Measurements from ENCODE around the gene BRD7. TPM values are rescaled to one million over a fixed set of nuclear protein-coding genes. Genes with fewer than 3 reads are reported as not detected.

Gene BRD7
- total RNA-seq, 1 donor from 2014 or later: 80.8 TPM

GRCh38 chr16:50323335-50324011, 45.3 kb downstream of the BRD7 start:
- Mint-ChIP-seq H3K27ac (ENCODE audit: unreplicated experiment) (no peak overlapping the region), H3K9me3 (ENCODE audit: unreplicated experiment) (no peaks in the 10 kb centered on the region), H3K27me3 (ENCODE audit: unreplicated experiment) (no peaks in the 10 kb centered on the region), H3K4me3 (ENCODE audit: unreplicated experiment) (no peak overlapping the region), H3K4me1 (ENCODE audit: low read depth, unreplicated experiment) (peaks cover 6% of the 10 kb centered on the region), H3K36me3 (ENCODE audit: unreplicated experiment) (no peaks in the 10 kb centered on the region)
- TF ChIP-seq, protein P1, sequence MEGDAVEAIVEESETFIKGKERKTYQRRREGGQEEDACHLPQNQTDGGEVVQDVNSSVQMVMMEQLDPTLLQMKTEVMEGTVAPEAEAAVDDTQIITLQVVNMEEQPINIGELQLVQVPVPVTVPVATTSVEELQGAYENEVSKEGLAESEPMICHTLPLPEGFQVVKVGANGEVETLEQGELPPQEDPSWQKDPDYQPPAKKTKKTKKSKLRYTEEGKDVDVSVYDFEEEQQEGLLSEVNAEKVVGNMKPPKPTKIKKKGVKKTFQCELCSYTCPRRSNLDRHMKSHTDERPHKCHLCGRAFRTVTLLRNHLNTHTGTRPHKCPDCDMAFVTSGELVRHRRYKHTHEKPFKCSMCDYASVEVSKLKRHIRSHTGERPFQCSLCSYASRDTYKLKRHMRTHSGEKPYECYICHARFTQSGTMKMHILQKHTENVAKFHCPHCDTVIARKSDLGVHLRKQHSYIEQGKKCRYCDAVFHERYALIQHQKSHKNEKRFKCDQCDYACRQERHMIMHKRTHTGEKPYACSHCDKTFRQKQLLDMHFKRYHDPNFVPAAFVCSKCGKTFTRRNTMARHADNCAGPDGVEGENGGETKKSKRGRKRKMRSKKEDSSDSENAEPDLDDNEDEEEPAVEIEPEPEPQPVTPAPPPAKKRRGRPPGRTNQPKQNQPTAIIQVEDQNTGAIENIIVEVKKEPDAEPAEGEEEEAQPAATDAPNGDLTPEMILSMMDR (IDR thresholded peaks at IDR 0.05; ENCODE audit: partially characterized antibody, unreplicated experiment): no peak
- no peak for DNase-seq

DNA sequence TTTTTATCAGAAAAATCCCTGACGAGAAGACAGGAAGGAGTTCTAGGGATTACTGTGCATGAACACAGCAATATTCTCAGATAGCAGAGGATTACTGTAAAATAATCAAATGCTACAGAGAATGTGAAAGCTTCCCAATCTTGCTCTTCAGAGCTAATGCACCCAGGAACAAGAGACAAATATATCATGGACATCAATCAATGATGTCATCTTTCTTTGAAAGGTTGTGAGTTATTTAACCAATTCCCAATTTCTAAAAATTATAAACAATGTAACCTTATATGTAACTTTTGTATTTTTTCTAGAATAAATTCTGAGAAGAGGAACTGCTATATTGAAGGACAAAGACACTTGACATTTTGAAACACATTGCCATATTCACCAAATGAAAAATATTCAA, 46.5 kb downstream of the BRD7 start:
- H3K27ac Mint-ChIP-seq (ENCODE audit: unreplicated experiment): no peak overlapping the region
- H3K36me3 Mint-ChIP-seq (ENCODE audit: unreplicated experiment): no peaks in the 10 kb centered on the region
- no peak overlapping the region for H3K4me3 Mint-ChIP-seq (ENCODE audit: unreplicated experiment)
- no peaks in the 10 kb centered on the region for H3K9me3 Mint-ChIP-seq (ENCODE audit: unreplicated experiment)
- H3K4me1 Mint-ChIP-seq (ENCODE audit: low read depth, unreplicated experiment): peaks cover 2% of the 10 kb centered on the region
- TF ChIP-seq, protein P1 (IDR thresholded peaks at IDR 0.05; ENCODE audit: partially characterized antibody, unreplicated experiment): no peak
- no peak for DNase-seq
- no peaks in the 10 kb centered on the region for H3K27me3 Mint-ChIP-seq (ENCODE audit: unreplicated experiment)

DNA sequence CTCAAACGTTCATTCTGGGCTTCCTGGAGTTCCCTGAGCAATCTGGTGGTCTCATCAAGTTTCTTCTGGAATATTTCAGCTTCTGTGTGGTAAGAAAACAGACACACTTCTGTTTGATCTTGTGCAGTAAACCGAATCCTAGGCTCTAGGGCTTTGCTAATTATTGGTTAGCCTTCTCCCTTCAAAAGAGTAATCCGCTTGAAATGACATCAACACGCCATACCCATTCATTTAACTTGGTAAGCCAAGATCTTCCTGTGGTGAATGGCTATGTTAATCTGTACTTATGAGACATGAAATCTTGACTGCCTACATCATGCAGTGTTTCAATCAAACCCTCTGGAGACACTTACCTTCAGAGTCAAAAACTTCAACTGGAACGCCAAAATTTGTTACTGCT, 48.5 kb downstream of the BRD7 start:
- Mint-ChIP-seq H3K36me3 (ENCODE audit: unreplicated experiment) (no peaks in the 10 kb centered on the region), H3K27me3 (ENCODE audit: unreplicated experiment) (no peaks in the 10 kb centered on the region), H3K9me3 (ENCODE audit: unreplicated experiment) (no peaks in the 10 kb centered on the region), H3K4me3 (ENCODE audit: unreplicated experiment) (no peak overlapping the region), H3K27ac (ENCODE audit: unreplicated experiment) (no peak overlapping the region), H3K4me1 (ENCODE audit: low read depth, unreplicated experiment) (peaks cover 2% of the 10 kb centered on the region)
- TF ChIP-seq, protein P1 (IDR thresholded peaks at IDR 0.05; ENCODE audit: partially characterized antibody, unreplicated experiment): no peak
- DNase-seq: no peak

- DNase-seq: no peak
- Mint-ChIP-seq H3K4me1 (ENCODE audit: low read depth, unreplicated experiment) (no peaks in the 10 kb centered on the region), H3K27ac (ENCODE audit: unreplicated experiment) (no peak overlapping the region), H3K9me3 (ENCODE audit: unreplicated experiment) (peaks cover 2% of the 10 kb centered on the region), H3K36me3 (ENCODE audit: unreplicated experiment) (no peaks in the 10 kb centered on the region), H3K27me3 (ENCODE audit: unreplicated experiment) (no peaks in the 10 kb centered on the region), H3K4me3 (ENCODE audit: unreplicated experiment) (no peak overlapping the region)
- TF ChIP-seq, protein P1 (IDR thresholded peaks at IDR 0.05; ENCODE audit: partially characterized antibody, unreplicated experiment): no peak
Measured at GRCh38 chr16:50318796-50319578, 49.8 kb downstream of the BRD7 start.

Data from glutamatergic neuron (in vitro differentiated cells).